GM12891 (cell line): Measurements from ENCODE around the gene OPCML.

Source experiments
- POLR2A ChIP-seq: IDR thresholded peaks from 2 replicates; pipeline ENCODE4 v1.6.1; 2011; ENCODE audit warnings: low read depth, low read length, control low read depth
- POLR2AphosphoS5 ChIP-seq: IDR thresholded peaks from 2 replicates; pipeline ENCODE4 v1.6.1; 2011; ENCODE audit warnings: low read depth, low read length, control low read depth
- TAF1 ChIP-seq: IDR thresholded peaks from 2 replicates; pipeline ENCODE4 v1.6.1; 2011; ENCODE audit warnings: low read depth, low read length, control low read depth

- TF ChIP-seq POLR2A (no peak), POLR2AphosphoS5 (no peak), TAF1 (no peak)
These were observed 1104.7 kb downstream of the OPCML start for GRCh38 chr11:132427611-132428010.
